ENCODE measurements around the gene APOL5.

DNA sequence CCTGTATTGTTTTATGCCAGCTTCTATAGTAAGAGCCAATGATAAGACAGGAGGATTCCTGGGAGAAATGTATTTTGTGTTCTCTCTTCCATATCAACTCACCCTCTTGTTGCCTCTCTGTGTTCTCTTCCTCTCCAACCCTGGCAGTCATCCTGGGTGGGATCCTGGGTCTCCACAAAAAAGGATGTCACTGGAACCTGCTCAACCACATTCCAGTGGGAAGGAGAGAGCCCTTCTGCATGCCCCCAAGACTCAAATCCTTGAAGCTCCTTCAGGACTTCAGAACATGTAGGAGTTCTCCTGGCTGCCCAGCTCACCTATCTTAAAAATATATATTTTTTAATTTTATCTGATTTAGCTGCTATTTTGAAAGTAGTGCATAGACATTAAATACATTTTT, 43.3 kb upstream of the APOL5 start:
- no peak for TF ChIP-seq CTCF (IDR thresholded peaks at IDR 0.05)
- no peak for TF ChIP-seq POLR2A (IDR thresholded peaks at IDR 0.05)
- no peak for TF ChIP-seq POLR2AphosphoS5 (IDR thresholded peaks at IDR 0.05)
